ENCODE measurements around the gene CCDC74B. TPM values are rescaled to one million over a fixed set of nuclear protein-coding genes. Genes with fewer than 3 reads are reported as not detected.
"Not testable (repeated sequence)": the region's sequence is repeated elsewhere in the genome, so short reads cannot be mapped to it uniquely, and the experiment has no call there.

The CCDC74B gene
- total RNA-seq, 1 experiment from 2014 or later = 26.5 TPM

- DNase-seq (ENCODE audit: low read depth) = no peak
Observed at GRCh38 chr2:130150181-130151144, 5.6 kb upstream of the CCDC74B start.

DNA sequence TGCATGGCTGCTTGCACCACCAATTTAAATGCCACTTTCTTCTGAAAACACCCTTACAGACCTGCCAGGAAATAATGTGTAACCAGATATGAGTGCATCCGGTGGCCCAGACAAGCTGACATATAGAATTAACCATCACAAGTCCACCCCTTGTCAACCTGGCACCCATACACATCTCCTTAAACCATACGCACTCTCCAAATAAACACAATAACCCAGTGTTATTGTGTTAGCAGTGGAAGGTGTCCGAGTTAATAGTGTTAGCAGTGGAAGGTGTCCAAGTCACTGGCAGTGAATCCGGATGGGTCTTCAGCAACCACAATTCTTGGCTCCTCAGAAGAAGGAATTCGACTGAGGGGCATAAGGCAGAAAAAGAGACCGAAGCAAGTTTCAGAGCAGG is 3.6 kb upstream of the CCDC74B start:
- DNase-seq (ENCODE audit: low read depth) = not testable (repeated sequence)

DNA sequence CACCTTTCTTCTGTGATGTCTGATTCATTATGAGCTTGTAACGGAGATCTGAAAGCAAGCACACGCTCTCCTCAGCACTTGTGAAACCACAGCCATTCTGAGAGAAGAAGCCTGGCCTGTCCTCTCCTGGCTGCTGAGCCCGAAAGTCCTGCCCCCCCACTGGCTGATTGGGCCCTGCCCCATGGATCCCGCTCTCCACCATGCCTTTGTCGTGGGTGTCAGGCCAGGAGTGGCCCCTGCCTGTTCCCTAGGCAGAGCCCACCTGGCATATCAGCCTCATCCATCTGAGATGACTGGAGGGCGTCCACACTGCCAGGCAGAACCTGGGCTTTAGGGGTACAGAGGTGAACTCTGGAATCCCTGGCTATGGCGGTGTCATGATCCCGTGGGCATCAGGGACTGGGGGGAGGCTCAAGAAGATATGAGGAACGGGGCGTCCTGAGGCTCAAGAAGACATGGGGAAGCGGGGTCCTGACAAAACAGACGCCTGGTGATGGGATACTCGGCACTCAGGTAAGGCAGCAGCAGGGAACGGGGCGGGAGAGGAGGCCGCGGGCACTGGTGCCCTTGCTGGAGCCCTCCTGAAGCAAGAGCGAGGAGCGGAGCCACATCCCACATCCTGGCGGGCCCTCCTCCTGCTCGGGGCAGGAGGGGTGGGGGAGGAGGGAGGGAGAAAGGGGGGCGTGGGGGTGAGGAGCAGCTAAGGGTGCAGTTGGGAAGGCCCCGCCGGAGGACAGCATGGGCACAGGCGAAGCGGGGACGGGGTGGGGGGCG is 1.5 kb downstream of the CCDC74B start:
- not testable (repeated sequence) for DNase-seq (ENCODE audit: low read depth)

GRCh38 chr2:130142396-130143265 is 2.3 kb downstream of the CCDC74B start:
- DNase-seq (ENCODE audit: low read depth) = not testable (repeated sequence)

GRCh38 chr2:130141645-130142370 is 3.1 kb downstream of the CCDC74B start:
- not testable (repeated sequence) for DNase-seq (ENCODE audit: low read depth)

DNA sequence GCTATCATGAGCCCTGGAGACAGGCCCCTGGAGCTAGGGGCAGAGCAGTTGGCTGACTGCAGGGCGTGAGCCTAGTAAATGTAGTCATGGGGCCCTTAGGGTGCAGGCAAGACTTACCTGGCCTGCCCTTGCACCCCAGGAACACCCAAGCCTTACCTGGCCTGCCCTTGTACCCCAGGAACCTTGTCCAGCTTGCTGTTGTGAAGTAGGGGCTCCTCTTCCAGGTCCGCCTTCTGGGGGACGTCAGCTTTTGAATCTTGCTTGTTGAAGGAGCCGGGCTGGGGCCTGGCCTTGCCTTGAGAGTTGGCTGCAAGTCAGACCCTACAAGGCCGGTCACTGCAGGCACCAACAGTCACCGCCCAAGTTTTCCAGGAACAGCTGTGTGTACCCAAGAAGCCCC is 3.9 kb downstream of the CCDC74B start:
- not testable (repeated sequence) for DNase-seq (ENCODE audit: low read depth)

- not testable (repeated sequence) for DNase-seq (ENCODE audit: low read depth)
Observed at GRCh38 chr2:130140516-130140915, 4.4 kb downstream of the CCDC74B start.

DNA sequence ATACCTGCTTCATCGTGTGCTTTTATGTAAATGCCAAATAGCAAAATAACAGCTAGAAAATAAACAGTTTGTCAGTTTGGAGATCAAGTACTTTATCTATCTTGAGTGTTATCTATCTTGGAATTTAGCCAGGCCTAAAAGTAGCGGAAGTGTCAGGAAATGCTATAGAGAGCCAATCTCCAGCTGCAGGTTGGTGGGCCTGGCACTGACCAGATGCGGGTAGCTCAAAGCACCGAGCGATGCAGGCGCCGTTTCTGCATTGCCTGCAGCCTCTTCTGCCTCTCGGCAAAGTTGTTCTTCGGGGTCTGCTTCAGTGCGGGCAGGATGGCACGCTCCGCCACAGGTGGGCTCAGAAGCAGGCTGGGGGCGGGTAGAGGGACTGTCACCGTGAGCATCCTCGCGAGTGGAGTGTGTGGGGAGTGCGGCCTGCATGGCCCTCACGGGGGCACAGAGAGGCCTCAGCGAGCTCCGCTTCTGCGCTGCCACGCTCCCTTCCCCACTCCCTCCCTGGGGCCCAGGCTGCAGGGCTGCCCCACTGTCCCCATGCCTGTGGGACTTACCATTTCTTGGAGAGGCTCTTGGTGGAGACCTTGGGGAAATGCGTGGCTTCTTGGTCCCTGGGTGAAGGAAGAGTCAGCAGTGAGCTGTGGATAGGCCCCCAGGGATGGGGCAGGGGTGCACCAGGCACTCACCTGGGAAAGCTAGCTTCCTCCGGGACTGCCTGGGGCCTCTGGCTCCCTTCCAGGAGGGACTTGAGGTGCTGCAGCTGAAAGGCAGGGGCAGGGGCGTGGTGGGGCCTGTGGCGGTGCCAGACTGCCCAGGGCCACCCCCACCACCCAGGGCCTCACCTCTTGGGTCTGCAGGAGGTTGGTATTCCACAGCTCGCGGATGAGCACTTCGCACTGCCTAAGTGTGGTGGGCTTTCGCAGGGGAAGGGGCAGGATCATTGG is 5.3 kb downstream of the CCDC74B start:
- not testable (repeated sequence) for DNase-seq (ENCODE audit: low read depth)

DNA sequence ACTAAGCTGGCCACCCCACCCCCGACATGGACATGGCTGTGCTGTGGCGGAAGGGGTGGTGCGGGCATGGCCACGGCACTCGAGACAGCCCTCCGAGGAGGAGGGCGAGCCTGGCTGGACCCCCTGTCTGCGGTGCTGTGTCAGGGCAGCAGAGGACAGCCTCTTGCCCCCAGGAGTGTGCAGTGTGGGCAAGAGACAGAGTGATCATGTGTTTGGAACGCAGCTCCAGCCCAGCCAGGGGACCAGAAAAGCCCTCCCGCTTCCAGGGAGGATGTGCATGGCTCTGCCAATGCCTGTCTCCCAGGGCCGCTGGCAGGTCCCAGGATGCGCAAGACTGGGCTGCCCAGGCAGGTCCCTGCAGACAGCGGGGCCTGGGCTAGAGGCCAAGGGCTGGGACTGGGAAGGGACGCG is 6.1 kb downstream of the CCDC74B start:
- DNase-seq (ENCODE audit: low read depth) = not testable (repeated sequence)

- DNase-seq (ENCODE audit: low read depth) = not testable (repeated sequence)
Observed at GRCh38 chr2:130138326-130138725, 6.6 kb downstream of the CCDC74B start.

DNA sequence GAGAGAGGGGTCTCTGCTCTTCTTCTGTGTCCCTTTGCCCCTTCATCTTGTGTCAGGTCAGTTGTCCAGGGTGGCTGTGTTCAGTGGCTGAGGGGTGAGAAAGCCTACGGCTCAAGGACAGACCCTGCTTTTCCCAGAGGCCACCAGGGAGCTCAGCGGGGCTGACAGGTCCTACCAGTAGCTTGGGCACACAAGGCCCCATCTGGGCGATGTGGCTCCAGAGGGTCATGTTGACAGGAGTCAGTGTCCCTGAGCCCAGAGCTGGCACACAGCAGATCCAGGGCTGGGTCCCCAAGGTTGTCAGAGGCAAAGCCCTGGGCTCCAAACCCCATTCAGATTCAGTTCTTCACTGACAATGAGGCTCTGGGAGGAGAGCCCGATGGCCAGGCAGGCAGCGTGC is 7.8 kb downstream of the CCDC74B start:
- not testable (repeated sequence) for DNase-seq (ENCODE audit: low read depth)

DNA sequence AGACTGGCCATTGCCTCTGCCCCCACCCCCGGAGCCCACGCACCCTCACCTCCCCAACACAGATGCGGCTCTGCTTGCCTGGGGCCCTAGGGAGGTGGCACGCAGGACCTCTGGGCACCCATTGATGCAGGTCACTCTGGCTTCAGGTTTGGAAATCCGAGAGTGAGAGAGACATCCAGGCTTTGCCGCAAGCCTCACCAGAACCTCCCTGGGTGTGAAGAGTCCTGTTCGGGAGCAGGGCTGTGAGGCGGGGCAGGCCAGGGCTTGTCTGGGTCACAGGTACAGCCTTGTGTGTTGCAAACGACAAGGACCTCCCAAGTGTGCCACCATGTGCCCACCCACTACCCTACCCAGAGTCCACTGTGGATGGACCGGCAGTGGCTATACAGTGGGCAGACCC is 8.4 kb downstream of the CCDC74B start:
- not testable (repeated sequence) for DNase-seq (ENCODE audit: low read depth)

DNA sequence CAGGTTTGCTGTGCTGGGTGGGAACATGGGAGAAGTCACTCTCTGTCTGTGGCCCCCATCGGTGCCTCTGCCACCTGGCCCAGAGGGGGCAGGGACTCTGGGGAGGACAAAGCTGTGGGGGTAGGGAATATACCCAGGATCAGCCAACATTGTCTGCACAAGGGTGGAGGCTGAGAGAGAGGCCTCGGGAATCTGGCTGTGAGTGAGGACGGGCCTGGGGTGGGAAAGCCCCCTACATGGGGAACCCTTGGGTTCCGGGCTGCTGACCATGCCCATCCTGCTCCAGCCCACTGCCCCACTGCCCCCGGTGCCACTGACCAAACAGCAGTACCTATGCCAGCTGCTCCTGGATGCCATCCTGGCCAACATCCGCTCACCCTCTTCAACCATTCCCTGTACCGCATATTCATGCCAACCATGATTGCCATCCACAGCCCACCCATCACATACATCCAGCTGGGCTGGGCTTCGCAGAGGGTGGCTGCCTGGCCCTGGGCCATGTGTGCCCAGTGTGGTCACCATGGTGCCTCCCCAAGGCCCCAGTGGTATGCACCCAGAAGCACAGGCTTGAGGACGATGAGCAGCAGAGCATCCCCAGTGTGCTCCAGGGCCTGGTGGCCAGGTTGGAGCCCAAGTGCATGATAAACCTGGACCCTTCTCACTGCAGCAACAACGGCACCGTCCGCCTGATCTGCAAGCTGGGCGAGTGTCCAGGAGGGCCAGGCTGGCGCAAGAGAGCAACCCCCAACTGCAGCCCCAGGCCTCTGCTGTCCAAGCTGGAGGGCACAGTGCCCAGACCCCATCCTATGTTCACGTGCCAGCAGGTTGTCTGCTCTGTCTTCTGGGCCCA is 9.0 kb downstream of the CCDC74B start:
- no peak for DNase-seq (ENCODE audit: low read depth)

DNA sequence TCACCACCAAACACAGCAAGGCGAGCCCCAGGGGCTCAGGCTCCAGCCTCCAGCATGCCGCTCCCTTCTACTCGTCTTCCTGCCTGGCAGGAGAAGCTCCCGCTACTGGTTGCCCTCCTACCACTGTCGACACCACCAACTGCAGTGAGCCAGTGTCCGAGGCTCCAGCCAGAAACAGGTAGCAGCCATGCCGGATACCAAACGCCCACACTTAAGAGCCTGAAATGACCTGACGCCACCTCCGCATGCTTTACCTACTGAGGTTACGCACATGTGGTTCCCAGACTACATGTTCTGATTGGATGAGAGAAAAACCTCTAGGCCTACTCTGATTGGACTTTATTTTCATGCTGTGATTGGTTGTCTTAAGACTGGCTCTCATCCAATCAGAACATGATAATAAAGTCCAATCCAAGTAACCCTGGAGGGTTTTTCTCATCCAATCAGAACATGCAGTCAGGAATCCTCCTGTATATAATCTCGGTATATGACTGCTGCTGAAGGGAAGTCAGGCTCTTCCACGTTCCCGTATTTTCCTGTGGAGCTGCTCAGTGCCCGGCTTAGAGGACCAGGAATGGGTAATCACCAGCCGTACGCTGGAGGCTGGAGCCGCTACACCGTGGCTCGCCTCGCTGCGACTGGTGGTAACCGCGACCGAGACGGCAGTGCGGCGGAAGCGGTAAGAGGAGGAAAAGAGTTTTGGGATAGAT is 15.6 kb downstream of the CCDC74B start, which contains the start of gene POTEF:
Gene POTEF (minus strand): TSS at position 103 of the 710 bp plus-strand sequence. CDS start 8,707 bp downstream, outside the sequence.
- not testable (repeated sequence) for DNase-seq (ENCODE audit: low read depth)

GRCh38 chr2:130128464-130128863 is 16.4 kb downstream of the CCDC74B start:
- DNase-seq (ENCODE audit: low read depth) = not testable (repeated sequence)

GRCh38 chr2:130127726-130128125 is 17.2 kb downstream of the CCDC74B start:
- DNase-seq (ENCODE audit: low read depth) = not testable (repeated sequence)

GRCh38 chr2:130120924-130121323 is 24.0 kb downstream of the CCDC74B start:
- not testable (repeated sequence) for DNase-seq (ENCODE audit: low read depth)

Measured in LHCN-M2 (cell line).